SH-SY5Y (cell line): ENCODE data around the gene FAM229B.

Experiments
- GATA2 ChIP-seq: IDR thresholded peaks from 2 replicates; pipeline ENCODE4 v1.6.1; 2011; ENCODE audit warnings: mild to moderate bottlenecking, low read depth, low read length
- GATA3 ChIP-seq: IDR thresholded peaks from 2 replicates; pipeline ENCODE4 v1.6.1; 2011; ENCODE audit warnings: low read depth, mild to moderate bottlenecking, low read length, moderate library complexity

FAM229B gene

DNA sequence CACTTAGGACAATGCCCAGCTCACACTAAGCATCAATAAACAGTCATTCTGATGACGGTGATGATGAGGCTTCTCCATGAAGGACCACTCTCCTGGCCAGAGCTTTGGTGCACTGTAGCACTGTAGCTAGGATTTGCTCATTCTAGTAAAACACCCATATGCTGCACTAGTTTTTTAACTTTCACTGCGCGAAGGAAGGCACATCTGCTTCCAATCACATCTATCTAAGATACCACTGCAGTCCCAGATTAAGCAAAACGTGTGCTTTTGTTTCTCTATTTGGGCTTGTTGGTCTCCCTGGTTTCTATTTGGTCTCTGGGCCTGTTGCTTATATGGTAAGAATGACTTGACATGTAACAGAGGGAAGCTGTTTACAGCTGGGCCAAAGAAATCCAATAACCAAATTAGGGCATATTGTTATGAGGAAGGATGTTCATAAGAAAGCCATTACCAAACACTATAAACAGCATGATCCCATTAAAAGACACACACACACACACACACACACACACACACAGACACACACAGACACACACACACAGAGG, 62.4 kb downstream of the FAM229B start:
- TF ChIP-seq GATA3 (no peak; the same call in 1 of the 2 replicates), GATA2 (peak; percentile 61)

DNA sequence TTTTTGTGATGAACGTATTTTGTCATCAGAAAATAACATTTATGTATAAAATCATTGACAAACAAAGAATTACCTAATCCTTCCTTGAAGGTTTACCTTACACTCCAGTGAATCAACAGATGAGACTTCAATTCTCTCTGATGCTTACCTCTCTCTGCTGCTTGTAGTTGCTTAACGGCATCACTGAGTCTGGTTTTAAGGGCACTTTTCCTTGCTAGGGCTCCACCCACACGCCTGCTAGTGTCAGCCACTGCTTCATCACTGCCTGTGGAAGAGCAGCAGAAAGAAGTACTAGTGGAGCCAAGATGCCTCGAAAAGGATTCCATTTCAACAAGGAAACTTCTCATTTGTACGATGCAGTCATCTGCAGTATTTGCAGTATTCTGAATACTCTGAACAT, 63.0 kb downstream of the FAM229B start:
- no peak for TF ChIP-seq GATA2
- no peak for TF ChIP-seq GATA3
